Islet of Langerhans (tissue), 1 donor: Measurements from ENCODE around the gene MAN2B2.

Source experiments
- FAIRE-seq: peaks from one replicate; lab custom pipeline; 2011; peaks lifted over from hg19 to GRCh38; lab: Jason Lieb, UNC

The MAN2B2 gene

GRCh38 chr4:6574747-6575502 lies at the start of gene MAN2B2:
Gene MAN2B2 (plus strand): TSS chr4:6575189. CDS start chr4:6575211, 22 bp downstream.
- no peak for FAIRE-seq

GRCh38 chr4:6525474-6525873 lies 49.5 kb upstream of the MAN2B2 start:
- FAIRE-seq: no peak

GRCh38 chr4:6526156-6526555 lies 48.8 kb upstream of the MAN2B2 start:
- no peak for FAIRE-seq

GRCh38 chr4:6526671-6527091 lies 48.3 kb upstream of the MAN2B2 start:
- FAIRE-seq: no peak

GRCh38 chr4:6527259-6527658 lies 47.7 kb upstream of the MAN2B2 start:
- FAIRE-seq: no peak

- FAIRE-seq: no peak
Measured at GRCh38 chr4:6527683-6528595, 47.0 kb upstream of the MAN2B2 start.

GRCh38 chr4:6529021-6529420 lies 46.0 kb upstream of the MAN2B2 start:
- FAIRE-seq: no peak

GRCh38 chr4:6530301-6530700 lies 44.7 kb upstream of the MAN2B2 start:
- no peak for FAIRE-seq

GRCh38 chr4:6530964-6531363 lies 44.0 kb upstream of the MAN2B2 start:
- no peak for FAIRE-seq

- FAIRE-seq: no peak
Measured at GRCh38 chr4:6532102-6532501, 42.9 kb upstream of the MAN2B2 start.

- no peak for FAIRE-seq
Measured at GRCh38 chr4:6532658-6533057, 42.3 kb upstream of the MAN2B2 start.

- FAIRE-seq: no peak
Measured at GRCh38 chr4:6534050-6534449, 40.9 kb upstream of the MAN2B2 start.

- FAIRE-seq: no peak
Measured at GRCh38 chr4:6534618-6535328, 40.2 kb upstream of the MAN2B2 start.

- no peak for FAIRE-seq
Measured at GRCh38 chr4:6535329-6535692, 39.7 kb upstream of the MAN2B2 start.

- no peak for FAIRE-seq
Measured at GRCh38 chr4:6535706-6536105, 39.3 kb upstream of the MAN2B2 start.

- FAIRE-seq: no peak
Measured at GRCh38 chr4:6538111-6538510, 36.9 kb upstream of the MAN2B2 start.

- FAIRE-seq: no peak
Measured at GRCh38 chr4:6538575-6538974, 36.4 kb upstream of the MAN2B2 start.

GRCh38 chr4:6539009-6539764 lies 35.8 kb upstream of the MAN2B2 start:
- no peak for FAIRE-seq

- no peak for FAIRE-seq
Measured at GRCh38 chr4:6540879-6541278, 34.1 kb upstream of the MAN2B2 start.

- FAIRE-seq: no peak
Measured at GRCh38 chr4:6541789-6542188, 33.2 kb upstream of the MAN2B2 start.

GRCh38 chr4:6542951-6543350 lies 32.0 kb upstream of the MAN2B2 start:
- no peak for FAIRE-seq

GRCh38 chr4:6546091-6546490 lies 28.9 kb upstream of the MAN2B2 start:
- no peak for FAIRE-seq
